ENCODE results near the gene NPEPL1.

- TF ChIP-seq CTCF (IDR thresholded peaks at IDR 0.05) (no peak), POLR2AphosphoS5 (IDR thresholded peaks at IDR 0.05) (no peak)
These were observed 7.7 kb downstream of the NPEPL1 start for GRCh38 chr20:58700121-58700821.
